Measurements from ENCODE around the gene ACTL6A.
A peak's percentile ranks its signal among the peaks of the same experiment; 100 is the strongest.

ACTL6A gene

GRCh38 chr3:179591313-179591712 is 28.6 kb downstream of the ACTL6A start:
- no peak for DNase-seq

- no peak for DNase-seq
Measured at GRCh38 chr3:179599531-179599930, 36.8 kb downstream of the ACTL6A start.

GRCh38 chr3:179603321-179603720 is 40.6 kb downstream of the ACTL6A start:
- DNase-seq: no peak

GRCh38 chr3:179603831-179604230 is 41.1 kb downstream of the ACTL6A start:
- no peak for DNase-seq

GRCh38 chr3:179604321-179605078 is 41.8 kb downstream of the ACTL6A start, which contains the start of the genes MRPL47 and NDUFB5:
Gene MRPL47 (minus strand): TSS chr3:179604638. CDS start chr3:179604624, 14 bp downstream.
Gene NDUFB5 (plus strand): TSS chr3:179604794. CDS start chr3:179604816, 22 bp downstream.
- DNase-seq: peak; percentile 95

DNA sequence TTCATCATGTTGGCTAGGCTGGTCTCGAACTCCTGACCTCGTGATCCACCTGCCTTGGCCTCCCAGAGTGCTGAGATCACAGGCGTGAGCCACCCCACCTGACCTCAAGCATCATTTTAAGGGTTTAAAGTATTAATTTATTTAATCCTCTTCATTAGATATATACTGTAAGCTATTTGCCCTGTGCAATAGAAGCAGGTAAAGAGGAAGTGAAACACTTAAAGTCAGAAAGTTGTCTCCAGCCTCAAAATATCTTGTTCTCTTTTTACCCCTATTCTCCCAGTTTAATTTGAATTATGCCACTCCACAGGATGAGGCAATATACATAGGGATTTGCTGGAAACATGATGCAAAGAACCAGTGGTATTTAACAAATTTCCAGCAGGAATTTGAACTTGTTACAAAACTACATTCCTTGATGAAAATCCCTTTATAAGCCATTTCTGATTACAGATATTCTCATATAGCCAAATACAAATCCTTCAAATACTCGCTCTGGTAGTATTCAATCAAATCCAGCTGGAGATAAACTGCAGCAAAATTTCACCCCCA is 43.9 kb downstream of the ACTL6A start:
- no peak for DNase-seq

DNA sequence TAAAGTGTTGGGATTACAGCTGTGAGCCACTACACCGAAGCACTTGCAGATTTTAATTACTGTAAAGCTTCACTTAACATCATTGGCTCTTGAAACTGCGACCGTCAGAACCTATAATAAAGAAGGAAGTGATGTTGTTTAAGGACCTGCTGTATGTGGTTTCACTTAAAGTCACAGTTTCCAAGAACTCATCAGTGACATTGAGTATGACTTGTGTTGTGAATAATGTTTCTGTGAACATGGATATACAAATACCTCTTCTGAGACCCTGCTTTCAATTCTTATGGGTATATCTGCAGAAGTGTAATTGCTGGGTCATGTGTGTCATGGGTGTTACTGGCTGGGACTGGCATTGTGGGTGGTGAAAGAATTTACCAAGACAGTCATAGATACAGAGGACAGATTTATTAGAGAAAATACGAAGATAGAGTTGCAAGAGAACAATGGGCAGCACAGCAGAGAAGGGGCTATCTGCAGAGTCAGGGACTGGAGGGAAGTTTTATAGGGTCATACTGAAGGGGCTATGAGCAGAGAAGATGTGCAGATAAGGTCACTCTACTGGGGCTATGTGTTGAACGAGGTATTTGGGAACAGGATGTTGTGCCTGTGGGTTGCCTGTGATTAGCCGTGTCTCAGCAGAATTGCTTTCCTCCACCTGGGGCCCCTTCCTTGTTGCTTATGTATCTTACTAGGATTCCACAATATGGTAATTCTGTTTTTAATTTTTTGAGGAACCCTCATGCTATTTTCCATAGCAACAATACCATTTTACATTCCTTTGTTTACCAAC is 46.4 kb downstream of the ACTL6A start:
- DNase-seq: peak; percentile 48

DNA sequence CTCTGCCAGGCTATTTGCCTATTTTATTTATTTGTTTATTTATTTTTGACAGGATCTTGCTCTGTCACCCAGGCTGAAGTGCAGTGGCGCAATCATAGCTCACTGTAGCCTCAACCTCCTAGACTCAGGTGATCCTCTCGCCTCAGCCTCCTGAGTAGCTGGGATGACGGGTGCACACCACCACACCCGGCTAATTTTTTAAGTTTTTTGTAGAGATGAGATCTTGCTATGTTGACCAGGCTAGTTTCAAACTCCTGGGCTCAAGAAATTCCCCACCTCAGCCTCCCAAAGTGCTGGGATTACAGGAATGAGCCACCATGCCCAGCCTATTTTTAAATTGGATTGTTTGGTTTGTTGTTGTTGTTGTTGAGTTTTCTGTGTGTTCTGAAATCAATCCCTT is 47.3 kb downstream of the ACTL6A start:
- DNase-seq: no peak

- DNase-seq: no peak
Measured at GRCh38 chr3:179613807-179614206, 51.1 kb downstream of the ACTL6A start.

- no peak for DNase-seq
Measured at GRCh38 chr3:179615458-179616173, 52.9 kb downstream of the ACTL6A start.

DNA sequence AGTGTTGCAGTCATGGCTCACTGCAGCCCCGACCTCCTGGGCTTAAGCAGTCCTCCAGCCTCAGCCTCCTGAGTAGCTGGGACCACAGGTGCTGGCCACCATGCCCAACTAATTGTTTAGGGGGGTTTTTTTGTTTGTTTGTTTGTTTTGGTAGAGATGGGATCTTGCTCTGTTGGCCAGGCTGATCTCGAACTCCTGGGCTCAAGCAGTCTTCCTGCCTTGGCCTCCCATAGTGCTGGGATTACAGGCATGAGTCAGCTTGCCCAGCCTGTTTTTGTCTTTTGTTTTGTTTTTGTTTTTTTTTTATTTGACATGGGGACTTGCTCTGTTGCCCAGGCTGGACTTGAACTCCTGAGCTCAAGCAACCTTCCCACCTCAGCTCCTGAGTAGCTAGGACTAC is 59.3 kb downstream of the ACTL6A start:
- no peak for DNase-seq

- DNase-seq: no peak
Measured at GRCh38 chr3:179624451-179624850, 61.7 kb downstream of the ACTL6A start.

DNA sequence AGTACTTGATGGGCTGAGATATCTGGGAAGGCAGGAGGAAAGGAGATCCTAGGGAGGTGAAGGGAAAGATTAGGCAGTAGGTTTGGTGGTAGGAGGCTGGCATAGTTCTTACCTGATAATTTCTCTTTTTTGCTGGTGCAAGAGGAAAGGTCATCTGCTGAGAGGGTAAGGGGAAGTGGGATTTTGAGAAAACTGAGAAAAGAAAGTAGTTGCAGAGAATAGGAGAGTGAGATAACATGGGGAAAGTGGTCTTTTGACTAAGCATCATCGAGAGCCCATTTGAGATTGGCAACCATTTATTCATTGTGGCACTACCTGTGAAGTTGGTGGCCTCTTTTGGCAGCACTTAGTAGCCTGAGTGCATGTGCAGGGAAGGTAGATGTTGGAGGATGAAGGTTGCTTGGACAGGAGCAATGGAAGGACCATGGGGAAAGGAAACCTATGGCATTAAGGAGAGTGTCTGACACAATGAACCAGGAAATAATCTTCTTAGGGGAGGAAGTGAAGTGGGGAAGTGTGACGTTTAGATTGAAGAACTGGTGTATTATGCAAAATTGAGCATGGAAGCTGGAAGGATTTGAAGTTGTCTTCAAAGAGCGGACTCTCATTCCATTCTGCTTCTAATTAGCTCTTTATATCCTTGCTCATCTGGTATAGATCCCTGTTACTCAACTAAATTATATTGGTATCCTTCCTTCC is 68.2 kb downstream of the ACTL6A start:
- no peak for DNase-seq
